ENCODE measurements around the gene CDKL2. TPM values are rescaled to one million over a fixed set of nuclear protein-coding genes. Genes with fewer than 3 reads are reported as not detected.

CDKL2 gene
- total RNA-seq, 3 donors from 2014 or later (not counting 1 experiment from before 2014, with no cell fraction given): 0.19 to 0.63 (median 0.32) TPM

DNA sequence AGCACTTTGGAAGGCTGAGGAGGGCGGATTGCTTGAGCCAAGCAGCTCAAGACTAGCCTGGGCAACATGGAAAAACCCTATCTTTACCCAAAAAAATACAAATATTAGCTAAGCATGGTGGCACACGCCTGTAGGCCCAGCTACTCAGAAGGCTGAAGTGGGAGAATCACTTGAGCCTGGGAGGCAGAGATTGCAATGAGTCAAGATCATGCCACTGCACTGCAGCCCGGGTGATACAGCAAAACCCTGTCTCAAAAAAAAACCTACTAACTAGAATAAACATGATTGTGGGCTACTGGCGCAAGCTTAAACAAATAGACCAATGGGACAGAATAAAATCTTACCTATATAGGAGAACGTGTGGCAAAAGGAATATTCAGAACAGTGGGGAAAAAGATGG is 7.3 kb downstream of the CDKL2 start:
- Histone ChIP-seq H3K27me3 (ENCODE audit: control insufficient read depth, insufficient read depth, low read length) (no peaks in the 10 kb centered on the region), H3K27ac (ENCODE audit: low read length) (no peak overlapping the region), H3K9me3 (ENCODE audit: control insufficient read depth, insufficient read depth, low read length) (no peaks in the 10 kb centered on the region), H3K4me1 (ENCODE audit: control insufficient read depth, insufficient read depth, low read length) (no peaks in the 10 kb centered on the region), H3K36me3 (ENCODE audit: control insufficient read depth, insufficient read depth, low read length) (no peaks in the 10 kb centered on the region), H3K4me3 (ENCODE audit: low read length) (no peak overlapping the region)
- Mint-ChIP-seq H3K36me3 (no peaks in the 10 kb centered on the region), H3K4me1 (no peaks in the 10 kb centered on the region), H3K9me3 (no peaks in the 10 kb centered on the region), H3K27ac (no peak overlapping the region), H3K27me3 (ENCODE audit: low read depth in 2 of 2) (peaks cover 0 to 14% of the 10 kb centered on the region in 2 donors), H3K4me3 (no peak overlapping the region)
- intact Hi-C loops (cut with micrococcal nuclease): no loop called here
- DNase-seq (no peak), ATAC-seq (no peak)
- 92% methylated on average over 2 of the region's 5 CpGs for WGBS (ENCODE audit: insufficient coverage)
- TF ChIP-seq, protein P1, sequence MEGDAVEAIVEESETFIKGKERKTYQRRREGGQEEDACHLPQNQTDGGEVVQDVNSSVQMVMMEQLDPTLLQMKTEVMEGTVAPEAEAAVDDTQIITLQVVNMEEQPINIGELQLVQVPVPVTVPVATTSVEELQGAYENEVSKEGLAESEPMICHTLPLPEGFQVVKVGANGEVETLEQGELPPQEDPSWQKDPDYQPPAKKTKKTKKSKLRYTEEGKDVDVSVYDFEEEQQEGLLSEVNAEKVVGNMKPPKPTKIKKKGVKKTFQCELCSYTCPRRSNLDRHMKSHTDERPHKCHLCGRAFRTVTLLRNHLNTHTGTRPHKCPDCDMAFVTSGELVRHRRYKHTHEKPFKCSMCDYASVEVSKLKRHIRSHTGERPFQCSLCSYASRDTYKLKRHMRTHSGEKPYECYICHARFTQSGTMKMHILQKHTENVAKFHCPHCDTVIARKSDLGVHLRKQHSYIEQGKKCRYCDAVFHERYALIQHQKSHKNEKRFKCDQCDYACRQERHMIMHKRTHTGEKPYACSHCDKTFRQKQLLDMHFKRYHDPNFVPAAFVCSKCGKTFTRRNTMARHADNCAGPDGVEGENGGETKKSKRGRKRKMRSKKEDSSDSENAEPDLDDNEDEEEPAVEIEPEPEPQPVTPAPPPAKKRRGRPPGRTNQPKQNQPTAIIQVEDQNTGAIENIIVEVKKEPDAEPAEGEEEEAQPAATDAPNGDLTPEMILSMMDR (IDR thresholded peaks at IDR 0.05): no peak

DNA sequence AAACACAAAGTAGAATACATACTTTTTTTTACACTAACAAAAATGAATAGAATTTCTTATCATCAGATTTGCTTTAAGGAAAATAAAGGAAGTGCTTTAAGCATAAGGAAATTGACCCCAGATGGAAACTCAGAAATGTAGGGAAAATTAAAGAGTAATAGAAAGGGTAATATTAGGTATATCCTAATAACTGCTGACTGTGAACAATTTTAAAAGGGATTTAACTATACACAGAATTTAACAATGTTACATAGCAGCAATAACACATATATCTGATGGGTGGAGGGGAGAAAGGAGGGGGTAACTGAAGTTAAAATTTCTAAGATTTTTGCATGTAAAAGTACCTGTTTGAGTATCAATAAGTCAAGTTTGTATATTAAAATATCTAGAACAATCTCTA is 8.6 kb downstream of the CDKL2 start:
- intact Hi-C loops (cut with micrococcal nuclease): no loop called here
- H3K36me3 Mint-ChIP-seq: no peaks in the 10 kb centered on the region

GRCh38 chr4:75612306-75612705 is 18.0 kb downstream of the CDKL2 start:
- no peak overlapping the region for H3K27ac Mint-ChIP-seq
- no peak overlapping the region for H3K4me3 Mint-ChIP-seq
- WGBS (ENCODE audit: insufficient coverage): no CpG with 5 or more reads among the region's 1 CpG
- no peaks in the 10 kb centered on the region for H3K27me3 ChIP-seq (ENCODE audit: control insufficient read depth, insufficient read depth, low read length)
- TF ChIP-seq, protein P1 (IDR thresholded peaks at IDR 0.05): no peak
- no peaks in the 10 kb centered on the region for H3K9me3 ChIP-seq (ENCODE audit: control insufficient read depth, insufficient read depth, low read length)
- H3K4me1 Mint-ChIP-seq: peaks cover 0 to 6% of the 10 kb centered on the region in 2 donors
- no peak overlapping the region for H3K27ac ChIP-seq (ENCODE audit: low read length)
- no peaks in the 10 kb centered on the region for H3K4me1 ChIP-seq (ENCODE audit: control insufficient read depth, insufficient read depth, low read length)
- no peak overlapping the region for H3K4me3 ChIP-seq (ENCODE audit: low read length)
- no peaks in the 10 kb centered on the region for H3K27me3 Mint-ChIP-seq (ENCODE audit: low read depth in 2 of 2)
- ATAC-seq (no peak), DNase-seq (no peak)
- intact Hi-C loops (cut with micrococcal nuclease): no loop called here
- H3K36me3 Mint-ChIP-seq: no peaks in the 10 kb centered on the region
- no peaks in the 10 kb centered on the region for H3K36me3 ChIP-seq (ENCODE audit: control insufficient read depth, insufficient read depth, low read length)
- no peaks in the 10 kb centered on the region for H3K9me3 Mint-ChIP-seq

More for the DNA sequence above, 8.6 kb downstream of the CDKL2 start:
- H3K4me3 ChIP-seq (ENCODE audit: low read length): no peak overlapping the region
- no peaks in the 10 kb centered on the region for H3K4me1 Mint-ChIP-seq
- no peak overlapping the region for H3K4me3 Mint-ChIP-seq
- DNase-seq (no peak), ATAC-seq (no peak)
- H3K9me3 Mint-ChIP-seq: no peaks in the 10 kb centered on the region
- H3K9me3 ChIP-seq (ENCODE audit: control insufficient read depth, insufficient read depth, low read length): no peaks in the 10 kb centered on the region
- no peaks in the 10 kb centered on the region for H3K27me3 ChIP-seq (ENCODE audit: control insufficient read depth, insufficient read depth, low read length)
- H3K36me3 ChIP-seq (ENCODE audit: control insufficient read depth, insufficient read depth, low read length): no peaks in the 10 kb centered on the region
- no peak overlapping the region for H3K27ac Mint-ChIP-seq
- H3K4me1 ChIP-seq (ENCODE audit: control insufficient read depth, insufficient read depth, low read length): no peaks in the 10 kb centered on the region
- peaks cover 0 to 14% of the 10 kb centered on the region in 2 donors for H3K27me3 Mint-ChIP-seq (ENCODE audit: low read depth in 2 of 2)
- TF ChIP-seq, protein P1 (IDR thresholded peaks at IDR 0.05): no peak
- H3K27ac ChIP-seq (ENCODE audit: low read length): no peak overlapping the region

GRCh38 chr4:75605928-75606327 is 24.4 kb downstream of the CDKL2 start:
- H3K4me3 ChIP-seq (ENCODE audit: low read length): no peak overlapping the region
- ATAC-seq (no peak), DNase-seq (no peak)
- Mint-ChIP-seq H3K9me3 (no peaks in the 10 kb centered on the region), H3K4me1 (no peaks in the 10 kb centered on the region), H3K36me3 (no peaks in the 10 kb centered on the region), H3K4me3 (no peak overlapping the region), H3K27ac (no peak overlapping the region), H3K27me3 (ENCODE audit: low read depth in 2 of 2) (no peaks in the 10 kb centered on the region)
- intact Hi-C loops (cut with micrococcal nuclease): no loop called here
- no peaks in the 10 kb centered on the region for H3K36me3 ChIP-seq (ENCODE audit: control insufficient read depth, insufficient read depth, low read length)
- no peaks in the 10 kb centered on the region for H3K4me1 ChIP-seq (ENCODE audit: control insufficient read depth, insufficient read depth, low read length)
- no peak overlapping the region for H3K27ac ChIP-seq (ENCODE audit: low read length)
- H3K27me3 ChIP-seq (ENCODE audit: control insufficient read depth, insufficient read depth, low read length): no peaks in the 10 kb centered on the region
- TF ChIP-seq, protein P1 (IDR thresholded peaks at IDR 0.05): no peak
- 96% methylated on average over 3 of the region's 4 CpGs for WGBS (ENCODE audit: insufficient coverage)
- no peaks in the 10 kb centered on the region for H3K9me3 ChIP-seq (ENCODE audit: control insufficient read depth, insufficient read depth, low read length)

Data from natural killer cell (primary cell).